Neural progenitor cell (in vitro differentiated cells): ENCODE measurements around the gene FAM50B. TPM values are rescaled to one million over a fixed set of nuclear protein-coding genes. Genes with fewer than 3 reads are reported as not detected.

Source experiments
- DNase-seq: peaks from one replicate; pipeline ENCODE4 v3.0.0-alpha.2; 2016; ENCODE audit warnings: low spot score
- H2AFZ ChIP-seq: fragments of 200-600 bp; sonication (generic); replicated peaks from 2 replicates; pipeline ENCODE4 v1.6.1; 2016; ENCODE audit warnings: antibody characterized with exemption
- H3F3A ChIP-seq: fragments of 200-600 bp; sonication (generic); 2 replicates; pipeline ENCODE4 v1.6.1; 2016; ENCODE audit warnings: antibody characterized with exemption, low read depth
- H3K27ac ChIP-seq: fragments of 200-600 bp; sonication (generic); 2 replicates; pipeline ENCODE4 v1.5.1; 2016; ENCODE audit warnings: mild to moderate bottlenecking
- H3K27me3 ChIP-seq: fragments of 200-600 bp; sonication (generic); 2 replicates; pipeline ENCODE4 v1.6.1; 2016; ENCODE audit warnings: mild to moderate bottlenecking, moderate library complexity
- H3K36me3 ChIP-seq: fragments of 200-600 bp; sonication (generic); 2 replicates; pipeline ENCODE4 v1.5.1; 2016
- H3K4me1 ChIP-seq: fragments of 200-600 bp; sonication (generic); 2 replicates; pipeline ENCODE4 v1.6.1; 2016; ENCODE audit warnings: mixed run types
- H3K4me2 ChIP-seq: fragments of 200-600 bp; sonication (generic); 2 replicates; pipeline ENCODE4 v1.6.1; 2016
- H3K4me3 ChIP-seq: fragments of 200-600 bp; sonication (generic); 2 replicates; pipeline ENCODE4 v1.5.1; 2016
- H3K79me2 ChIP-seq: fragments of 200-600 bp; sonication (generic); 2 replicates; pipeline ENCODE4 v1.6.1; 2016; ENCODE audit warnings: low read depth
- H3K9ac ChIP-seq: fragments of 200-600 bp; sonication (generic); 2 replicates; pipeline ENCODE4 v1.6.1; 2016
- H3K9me3 ChIP-seq: fragments of 200-600 bp; sonication (generic); 2 replicates; pipeline ENCODE4 v1.5.1; 2016; ENCODE audit warnings: low read depth
- H4K20me1 ChIP-seq: fragments of 200-600 bp; sonication (generic); 2 replicates; pipeline ENCODE4 v1.6.1; 2016; ENCODE audit warnings: low read depth
- H3K27ac Mint-ChIP-seq: 3 replicates; pipeline ENCODE4 v1.8.0; 2021; ENCODE audit warnings: mixed read lengths
- H3K27me3 Mint-ChIP-seq: 2 replicates; pipeline ENCODE4 v1.8.0; 2022; ENCODE audit warnings: low read depth, mild to moderate bottlenecking, inconsistent platforms, moderate library complexity, mixed read lengths; ENCODE audit not compliant: insufficient read depth
- H3K36me3 Mint-ChIP-seq: 3 replicates; pipeline ENCODE4 v1.8.0; 2021; ENCODE audit warnings: mixed read lengths
- H3K4me1 Mint-ChIP-seq: 3 replicates; pipeline ENCODE4 v1.8.0; 2021; ENCODE audit warnings: mixed read lengths
- H3K4me3 Mint-ChIP-seq: 3 replicates; pipeline ENCODE4 v1.8.0; 2021; ENCODE audit warnings: mild to moderate bottlenecking, moderate library complexity, mixed read lengths
- H3K9me3 Mint-ChIP-seq: 3 replicates; pipeline ENCODE4 v1.8.0; 2020; ENCODE audit warnings: mixed read lengths
- EZH2 ChIP-seq: fragments of 200-600 bp; sonication (generic); IDR thresholded peaks from 2 replicates; pipeline ENCODE4 v1.6.1; 2017; ENCODE audit warnings: antibody characterized with exemption, mild to moderate bottlenecking, moderate library complexity
- EZH2phosphoT487 ChIP-seq: fragments of 200-600 bp; sonication (generic); IDR thresholded peaks from 2 replicates; pipeline ENCODE4 v1.6.1; 2017; ENCODE audit warnings: antibody characterized with exemption
- total RNA-seq: library from RNA; depleted of rRNA; stranded (reverse); fragments of >200 nt; gene quantifications from 2 replicates; pipeline ENCODE4 v1.2.3, GENCODE V29; 2015; ENCODE audit warnings: low replicate concordance
- TF ChIP-seq, protein P1 (sequence below): fragments of 200-600 bp; sonication (generic); IDR thresholded peaks from 2 replicates; pipeline ENCODE4 v1.5.1; 2017; ENCODE audit warnings: antibody characterized with exemption, mild to moderate bottlenecking

FAM50B gene
- total RNA-seq, 1 donor from 2014 or later = 2.8 TPM

DNA sequence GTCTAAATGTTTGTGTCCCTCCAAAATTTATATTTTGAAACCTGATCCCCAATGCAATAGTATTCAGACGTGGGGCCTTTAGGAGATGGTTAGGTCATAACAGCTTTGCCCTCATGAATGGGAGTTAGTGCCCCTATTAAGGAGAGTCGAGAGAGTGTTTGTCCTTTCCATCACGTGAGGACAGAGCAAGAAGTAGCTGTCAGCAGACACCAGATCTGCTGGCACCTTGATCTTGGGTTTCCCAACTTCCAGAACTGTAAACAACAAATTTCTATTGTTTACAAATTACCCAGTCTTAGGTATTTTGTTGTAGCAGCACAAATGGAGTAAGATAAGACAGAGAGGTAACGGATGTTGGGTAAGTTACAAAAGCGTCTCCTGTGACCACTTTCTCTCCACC is 46.6 kb downstream of the FAM50B start:
- H3K9me3 ChIP-seq = no peaks in the 10 kb centered on the region

DNA sequence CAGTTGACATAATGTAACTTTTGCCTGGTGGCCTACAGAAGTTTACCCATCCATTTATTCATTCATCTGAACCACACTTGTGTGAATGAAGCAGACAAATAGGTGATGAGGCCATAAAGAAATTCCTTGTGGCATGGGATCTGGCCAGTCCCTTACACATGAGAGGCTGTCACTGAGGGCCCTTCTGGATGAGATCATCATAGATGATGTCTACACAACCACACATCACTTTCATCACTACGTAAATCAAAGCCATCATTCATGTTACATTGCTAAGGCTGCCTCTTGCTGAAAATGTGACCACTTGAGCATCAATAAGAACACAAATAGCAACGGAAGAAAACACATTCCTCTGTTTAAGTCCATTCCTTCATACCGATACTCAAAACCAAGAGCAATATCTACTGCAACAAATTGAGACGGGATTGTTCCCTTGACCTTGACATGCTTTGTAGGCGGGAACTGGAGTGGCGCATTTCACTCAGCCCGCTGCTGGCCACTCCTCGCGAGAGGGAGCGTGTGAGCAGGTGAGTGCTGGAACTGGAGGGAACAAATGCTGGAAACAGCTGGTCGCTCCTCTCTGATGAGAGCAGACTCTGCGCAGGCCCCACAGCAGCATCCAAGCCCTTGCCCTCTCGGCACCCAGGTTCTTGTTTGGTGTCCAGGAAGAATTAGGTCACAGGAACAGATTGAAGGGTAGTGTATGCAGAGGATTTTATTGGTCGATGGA is 49.3 kb downstream of the FAM50B start:
- no peak overlapping the region for H3K4me3 ChIP-seq
- no peak overlapping the region for H2AFZ ChIP-seq
- TF ChIP-seq, protein P1, sequence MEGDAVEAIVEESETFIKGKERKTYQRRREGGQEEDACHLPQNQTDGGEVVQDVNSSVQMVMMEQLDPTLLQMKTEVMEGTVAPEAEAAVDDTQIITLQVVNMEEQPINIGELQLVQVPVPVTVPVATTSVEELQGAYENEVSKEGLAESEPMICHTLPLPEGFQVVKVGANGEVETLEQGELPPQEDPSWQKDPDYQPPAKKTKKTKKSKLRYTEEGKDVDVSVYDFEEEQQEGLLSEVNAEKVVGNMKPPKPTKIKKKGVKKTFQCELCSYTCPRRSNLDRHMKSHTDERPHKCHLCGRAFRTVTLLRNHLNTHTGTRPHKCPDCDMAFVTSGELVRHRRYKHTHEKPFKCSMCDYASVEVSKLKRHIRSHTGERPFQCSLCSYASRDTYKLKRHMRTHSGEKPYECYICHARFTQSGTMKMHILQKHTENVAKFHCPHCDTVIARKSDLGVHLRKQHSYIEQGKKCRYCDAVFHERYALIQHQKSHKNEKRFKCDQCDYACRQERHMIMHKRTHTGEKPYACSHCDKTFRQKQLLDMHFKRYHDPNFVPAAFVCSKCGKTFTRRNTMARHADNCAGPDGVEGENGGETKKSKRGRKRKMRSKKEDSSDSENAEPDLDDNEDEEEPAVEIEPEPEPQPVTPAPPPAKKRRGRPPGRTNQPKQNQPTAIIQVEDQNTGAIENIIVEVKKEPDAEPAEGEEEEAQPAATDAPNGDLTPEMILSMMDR = no peak
- no peak for DNase-seq
- Mint-ChIP-seq H3K27ac (no peak overlapping the region), H3K4me3 (no peak overlapping the region), H3K4me1 (peaks cover 12% of the 10 kb centered on the region), H3K27me3 (peaks cover 11% of the 10 kb centered on the region), H3K36me3 (no peaks in the 10 kb centered on the region), H3K9me3 (peaks cover 8% of the 10 kb centered on the region)
- no peak overlapping the region for H3K9ac ChIP-seq
- no peaks in the 10 kb centered on the region for H3F3A ChIP-seq
- no peak overlapping the region for H3K27ac ChIP-seq
- no peaks in the 10 kb centered on the region for H3K79me2 ChIP-seq
- H3K27me3 ChIP-seq = no peaks in the 10 kb centered on the region
- H4K20me1 ChIP-seq = no peaks in the 10 kb centered on the region
- peaks cover 7% of the 10 kb centered on the region for H3K4me1 ChIP-seq
- no peak overlapping the region for H3K4me2 ChIP-seq
- H3K9me3 ChIP-seq = no peaks in the 10 kb centered on the region
- no peaks in the 10 kb centered on the region for H3K36me3 ChIP-seq

More for the DNA sequence above, 46.6 kb downstream of the FAM50B start:
- Histone ChIP-seq H3K36me3 (no peaks in the 10 kb centered on the region), H3K4me1 (peaks cover 7% of the 10 kb centered on the region), H3K4me2 (no peak overlapping the region), H3K27me3 (no peaks in the 10 kb centered on the region), H3K79me2 (no peaks in the 10 kb centered on the region), H2AFZ (no peak overlapping the region), H3F3A (no peaks in the 10 kb centered on the region), H3K9ac (no peak overlapping the region), H4K20me1 (no peaks in the 10 kb centered on the region), H3K27ac (no peak overlapping the region), H3K4me3 (no peak overlapping the region)
- peaks cover 8% of the 10 kb centered on the region for H3K9me3 Mint-ChIP-seq
- peaks cover 9% of the 10 kb centered on the region for H3K4me1 Mint-ChIP-seq
- TF ChIP-seq EZH2phosphoT487 (no peak), EZH2 (no peak)
- TF ChIP-seq, protein P1 = no peak
- peaks cover 13% of the 10 kb centered on the region for H3K27me3 Mint-ChIP-seq
- no peak overlapping the region for H3K4me3 Mint-ChIP-seq
- no peak for DNase-seq
- no peaks in the 10 kb centered on the region for H3K36me3 Mint-ChIP-seq
- no peak overlapping the region for H3K27ac Mint-ChIP-seq

DNA sequence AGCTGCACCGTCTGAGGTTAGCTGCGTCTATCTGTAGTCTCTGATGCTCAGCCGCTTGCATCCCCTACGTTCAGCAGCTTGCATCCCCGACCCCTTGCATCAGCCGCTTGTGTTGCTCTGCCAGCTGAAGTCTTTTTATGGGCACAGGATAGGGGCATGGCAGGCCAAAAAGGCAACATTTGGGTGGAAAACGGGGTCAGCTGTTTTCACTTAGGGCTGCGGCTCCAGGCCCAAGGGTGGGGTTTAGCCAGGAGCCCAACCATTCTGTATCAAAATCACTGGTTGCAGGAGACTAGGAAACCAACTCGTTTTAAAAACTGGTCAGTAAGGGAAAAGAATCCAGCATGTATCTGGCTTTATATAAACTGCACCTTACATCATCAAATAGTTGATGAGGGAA is 49.9 kb downstream of the FAM50B start:
- no peaks in the 10 kb centered on the region for H3K36me3 Mint-ChIP-seq
- Histone ChIP-seq H4K20me1 (no peaks in the 10 kb centered on the region), H3K27me3 (no peaks in the 10 kb centered on the region), H3K4me3 (no peak overlapping the region), H3K9me3 (no peaks in the 10 kb centered on the region), H3K36me3 (no peaks in the 10 kb centered on the region), H3K27ac (no peak overlapping the region), H3K79me2 (no peaks in the 10 kb centered on the region), H3K9ac (no peak overlapping the region), H3F3A (no peaks in the 10 kb centered on the region), H2AFZ (no peak overlapping the region), H3K4me2 (no peak overlapping the region), H3K4me1 (peaks cover 8% of the 10 kb centered on the region)
- no peak overlapping the region for H3K27ac Mint-ChIP-seq
- H3K27me3 Mint-ChIP-seq = peaks cover 8% of the 10 kb centered on the region
- no peak overlapping the region for H3K4me3 Mint-ChIP-seq
- no peak for DNase-seq
- H3K9me3 Mint-ChIP-seq = peaks cover 8% of the 10 kb centered on the region
- TF ChIP-seq, protein P1 = no peak
- H3K4me1 Mint-ChIP-seq = peaks cover 12% of the 10 kb centered on the region
